T-helper 1 cell (primary cell): ENCODE results near the gene TBC1D10A.

Experiments
- DNase-seq, 5 donors: peaks; one replicate each; pipeline ENCODE4 v3.0.0-alpha.2; 2012 to 2020

The TBC1D10A gene

DNA sequence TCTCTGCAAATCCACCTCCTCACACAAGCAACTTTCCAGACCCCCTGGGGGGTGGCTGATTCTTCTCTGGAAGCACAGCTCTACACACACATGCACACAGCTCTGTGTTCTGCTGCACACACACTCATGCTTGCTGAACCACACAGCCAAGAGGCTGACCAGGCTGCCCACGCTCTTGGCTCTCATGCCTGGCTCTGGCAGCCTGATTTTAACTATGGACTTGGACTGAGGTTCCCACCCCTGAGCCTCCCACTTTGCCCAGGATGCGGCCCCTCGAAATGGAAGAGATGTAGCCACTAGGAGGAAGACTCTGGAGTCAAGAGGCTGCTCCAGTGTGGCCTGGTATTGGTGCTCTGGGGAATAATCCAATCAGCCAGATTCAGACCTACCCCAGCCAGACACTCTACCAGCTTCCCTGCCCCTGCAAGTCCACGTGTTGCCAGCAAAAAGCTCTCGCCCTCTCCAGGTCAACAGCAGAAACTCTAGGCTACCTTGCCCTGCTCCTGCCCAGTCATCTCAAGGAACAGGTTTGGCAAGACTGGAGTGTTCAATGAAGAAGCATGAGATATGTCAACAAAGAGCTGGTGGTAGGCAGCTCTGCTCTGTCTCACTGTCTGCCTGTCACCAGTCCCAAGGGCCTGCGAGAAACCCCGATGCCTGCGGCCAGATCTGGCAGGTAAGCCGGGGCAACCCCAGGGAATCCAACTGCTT is 28.6 kb downstream of the TBC1D10A start:
- DNase-seq: no peak

DNA sequence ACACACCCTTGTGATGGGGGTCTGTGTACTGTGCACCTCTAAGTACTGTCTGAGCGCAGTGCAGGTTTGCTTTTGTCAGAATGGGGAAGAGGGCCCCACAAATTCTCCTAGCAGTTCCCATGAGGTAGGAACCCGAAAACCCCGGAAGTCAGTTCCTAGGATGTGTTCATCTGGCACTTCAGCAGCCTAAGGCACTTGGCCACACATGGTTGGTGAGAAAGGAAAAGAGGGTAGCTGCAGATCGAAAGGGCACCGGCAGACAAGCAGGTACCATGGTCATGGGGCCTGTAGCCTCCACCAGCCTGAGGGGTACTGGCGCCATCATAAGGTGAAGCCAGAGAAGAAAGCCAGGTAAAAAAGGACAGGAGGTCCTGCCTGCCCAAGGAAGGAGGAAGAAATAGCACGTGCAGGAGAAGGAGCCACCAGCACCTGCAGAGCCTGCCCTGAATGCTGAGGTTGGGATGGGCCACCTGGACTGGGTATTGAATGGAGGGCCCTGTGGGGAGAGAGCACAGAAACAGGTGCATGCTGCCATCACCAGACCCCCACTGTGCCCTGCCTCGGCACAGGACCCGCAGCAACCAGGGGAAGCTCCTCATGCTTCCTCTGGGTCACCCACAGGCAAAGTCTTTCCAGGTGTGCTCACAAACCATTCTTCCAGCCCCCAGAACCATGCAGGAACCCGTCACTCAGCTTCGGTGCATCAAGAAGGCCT is 29.3 kb downstream of the TBC1D10A start:
- no peak for DNase-seq

DNA sequence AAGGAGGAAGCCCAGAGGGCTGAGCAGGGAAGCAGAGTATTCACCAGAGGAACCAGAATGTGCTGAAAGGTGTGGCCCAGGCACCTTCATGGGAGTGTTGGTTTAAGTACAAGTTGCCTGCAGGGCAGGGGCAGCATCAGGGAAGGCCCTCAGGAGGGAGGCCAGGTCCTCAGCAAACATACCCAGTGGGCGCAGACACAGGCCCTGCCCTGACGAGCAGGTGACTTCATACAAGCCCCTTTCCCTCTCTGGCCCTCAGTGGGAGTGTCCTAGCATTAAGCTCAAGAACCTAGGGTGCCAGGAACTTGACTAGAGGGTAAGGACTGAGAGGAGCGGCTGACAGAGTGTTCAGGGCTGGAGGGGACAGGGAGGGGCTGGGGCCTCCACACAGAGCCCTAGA is 29.9 kb downstream of the TBC1D10A start:
- DNase-seq: no peak

DNA sequence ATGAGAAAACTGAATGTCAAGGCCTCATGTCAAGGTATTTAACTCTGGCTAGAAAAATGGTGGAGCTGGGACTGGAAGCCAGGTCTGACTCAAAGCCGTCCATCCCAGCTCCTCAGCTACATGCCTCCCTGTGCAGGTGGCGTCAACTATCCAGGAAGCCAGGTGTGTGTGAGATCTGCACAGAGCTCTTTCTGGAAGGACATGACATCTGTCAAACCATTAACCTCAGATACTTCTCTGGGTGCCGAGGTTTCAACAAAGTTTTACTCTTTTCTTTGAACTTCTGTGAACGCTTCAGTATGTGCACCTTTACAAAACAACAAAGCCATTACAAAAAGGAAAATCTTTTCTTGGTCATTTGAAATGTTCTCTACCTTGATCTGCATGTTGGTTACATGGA is 30.4 kb downstream of the TBC1D10A start:
- no peak for DNase-seq

DNA sequence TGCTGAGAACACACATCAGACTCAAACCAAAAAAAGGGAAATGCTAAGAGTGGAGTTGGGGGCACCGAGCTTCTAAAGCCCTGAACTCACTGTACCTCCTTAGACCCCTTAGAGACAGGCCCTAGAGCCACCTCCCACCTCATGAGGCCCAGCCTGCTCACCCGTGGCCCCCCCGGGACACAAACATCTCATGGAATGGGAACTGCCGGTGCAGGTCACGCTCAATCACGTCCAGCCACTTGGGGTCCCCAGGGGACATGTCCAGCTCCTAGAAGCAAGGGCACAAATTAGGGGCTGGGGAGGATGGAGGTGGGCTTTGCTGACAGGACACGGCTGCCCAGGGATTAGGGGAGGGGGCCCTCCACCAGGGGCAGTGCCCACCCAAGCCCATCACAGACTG is 31.2 kb downstream of the TBC1D10A start:
- no peak for DNase-seq

DNA sequence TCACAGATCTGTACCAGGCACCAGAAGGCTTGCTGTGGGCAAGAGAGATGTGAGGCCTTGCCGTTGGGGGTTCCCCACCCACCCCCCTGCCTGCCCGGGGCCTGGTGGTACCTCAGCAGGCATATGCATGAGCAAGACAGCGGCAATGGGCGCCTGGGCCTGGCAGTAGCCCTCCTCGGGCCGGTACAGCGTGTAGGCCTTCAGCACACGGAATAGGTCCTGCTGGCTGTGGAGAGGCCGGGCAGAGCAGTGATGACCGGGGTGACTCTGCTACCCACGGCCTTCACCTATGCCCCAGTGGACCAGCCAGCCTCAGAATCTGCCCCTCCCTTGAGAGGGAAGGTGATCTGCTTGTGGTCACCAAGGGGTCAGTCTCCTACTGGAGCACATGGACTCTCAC is 31.9 kb downstream of the TBC1D10A start:
- DNase-seq: no peak

DNA sequence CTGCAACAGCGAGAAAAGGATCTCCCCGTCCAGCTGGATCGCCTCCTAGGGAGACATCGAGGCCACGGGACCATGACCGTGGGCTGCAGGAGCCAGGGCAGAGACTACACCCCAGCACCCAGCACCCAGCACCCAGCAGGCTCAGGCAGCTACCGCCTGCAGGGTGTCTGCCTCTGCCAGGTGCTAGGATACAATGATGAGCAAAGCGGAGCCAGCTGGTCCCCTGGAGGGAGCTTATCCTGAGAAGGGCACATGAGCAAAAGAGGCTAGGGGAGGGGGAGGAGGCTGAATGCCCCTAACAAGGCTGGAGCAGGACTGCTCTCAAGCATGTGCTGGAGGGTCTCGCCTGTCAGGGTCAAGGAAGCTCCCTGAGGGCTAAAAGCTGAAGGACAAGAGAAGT is 32.7 kb downstream of the TBC1D10A start:
- DNase-seq: no peak

DNA sequence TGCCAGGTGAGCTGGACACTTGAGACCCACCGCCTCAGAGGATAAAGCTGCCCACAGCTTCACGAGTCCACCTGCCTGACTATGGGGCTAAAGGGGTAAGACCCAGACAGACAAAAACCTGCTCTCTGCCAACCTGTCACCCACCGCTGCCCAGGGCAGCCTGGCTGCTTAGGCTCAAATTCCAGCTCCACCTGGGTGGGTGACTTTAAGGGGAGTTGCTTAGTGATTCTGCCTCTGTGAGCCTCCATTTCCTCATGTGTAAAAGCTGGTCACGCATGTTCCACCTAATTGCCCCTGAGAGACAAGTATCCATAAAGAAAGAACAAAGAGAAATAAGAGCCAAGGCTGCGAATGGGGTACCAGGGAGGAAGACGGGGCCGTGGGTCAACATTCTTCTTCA is 33.7 kb downstream of the TBC1D10A start:
- no peak for DNase-seq

DNA sequence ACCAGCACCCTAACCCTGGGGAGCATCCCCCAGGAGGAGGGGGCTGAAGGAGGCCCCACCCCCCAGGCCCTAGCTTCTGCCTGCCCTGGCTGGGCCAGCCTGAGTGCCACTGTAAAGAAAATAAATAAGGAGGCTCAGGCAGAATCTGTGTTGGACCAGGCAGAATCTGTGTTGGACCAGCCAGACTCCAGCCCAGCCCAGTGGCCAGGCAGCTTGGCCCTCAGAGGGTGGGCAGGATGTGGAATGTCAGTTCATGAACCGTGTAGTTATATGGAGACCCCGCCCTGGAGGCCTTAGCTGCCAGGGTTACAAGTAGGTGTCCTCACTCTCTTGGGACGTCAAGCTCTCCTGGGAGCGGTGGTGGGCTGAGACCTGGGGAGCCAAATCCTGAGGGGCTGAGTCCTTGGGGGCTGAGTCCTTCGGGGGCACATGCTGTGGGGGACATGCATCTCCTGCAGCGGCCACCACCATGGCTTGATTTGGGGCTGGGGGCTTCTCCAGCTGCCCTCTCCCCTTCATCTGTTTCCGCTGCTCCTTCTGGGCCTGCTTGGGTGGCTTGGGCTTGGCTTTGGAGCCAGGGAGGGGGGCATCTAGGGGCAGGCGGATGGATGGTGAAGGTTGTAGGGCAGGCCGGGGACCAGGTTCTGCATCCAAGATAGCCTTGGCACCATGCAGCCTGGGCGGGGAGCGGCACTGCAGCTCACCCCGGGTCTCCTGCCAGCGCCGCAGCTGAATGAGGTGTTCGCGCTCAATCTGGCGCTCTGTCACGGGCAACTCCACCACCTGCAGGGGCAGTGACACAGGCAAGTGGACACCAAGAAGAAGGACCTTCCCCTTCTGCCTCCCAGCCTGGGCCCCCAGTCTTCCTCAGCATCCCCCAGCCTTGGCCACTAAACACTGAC is 34.4 kb downstream of the TBC1D10A start:
- no peak for DNase-seq

DNA sequence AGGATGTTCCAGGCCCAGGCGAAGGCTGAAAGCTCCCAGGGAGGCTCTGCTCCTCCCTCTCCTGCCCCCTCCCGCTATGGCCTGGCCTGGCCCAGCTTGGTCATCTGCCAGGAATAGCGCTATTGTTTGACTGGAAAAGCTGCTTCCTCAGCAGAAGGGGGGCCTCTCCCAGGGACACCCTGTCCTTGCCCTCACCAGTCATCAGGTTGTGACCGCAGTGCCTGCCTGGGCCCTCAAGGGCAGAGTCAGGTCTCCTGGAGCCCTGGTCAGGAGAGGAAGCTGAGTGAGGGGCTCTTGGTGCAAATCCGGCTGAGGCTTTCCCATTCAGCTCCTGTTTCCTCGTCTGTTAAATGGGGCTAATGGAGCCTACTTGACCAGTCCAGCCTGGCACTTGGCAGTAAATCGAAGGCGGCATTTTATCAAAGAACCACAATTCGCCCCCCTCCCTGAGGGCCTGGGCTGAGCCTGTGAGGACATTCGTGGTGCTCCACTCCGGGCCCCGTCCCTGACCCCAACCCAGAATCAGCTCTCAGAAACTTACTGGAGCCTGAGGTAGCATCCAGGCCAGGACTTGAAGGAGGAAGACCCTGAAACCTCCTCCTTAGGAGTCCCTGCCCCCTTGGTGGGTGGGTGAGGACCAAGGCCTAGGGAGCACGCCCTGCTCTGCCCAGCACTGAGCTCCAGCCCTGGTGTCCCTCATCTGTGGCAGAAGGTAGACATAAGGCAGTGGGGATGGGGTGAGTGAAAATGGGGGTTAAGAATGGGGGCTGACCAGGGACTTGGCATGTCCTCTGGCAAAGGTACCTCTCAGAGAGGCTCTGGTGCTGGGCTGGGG is 35.5 kb downstream of the TBC1D10A start:
- DNase-seq: no peak

DNA sequence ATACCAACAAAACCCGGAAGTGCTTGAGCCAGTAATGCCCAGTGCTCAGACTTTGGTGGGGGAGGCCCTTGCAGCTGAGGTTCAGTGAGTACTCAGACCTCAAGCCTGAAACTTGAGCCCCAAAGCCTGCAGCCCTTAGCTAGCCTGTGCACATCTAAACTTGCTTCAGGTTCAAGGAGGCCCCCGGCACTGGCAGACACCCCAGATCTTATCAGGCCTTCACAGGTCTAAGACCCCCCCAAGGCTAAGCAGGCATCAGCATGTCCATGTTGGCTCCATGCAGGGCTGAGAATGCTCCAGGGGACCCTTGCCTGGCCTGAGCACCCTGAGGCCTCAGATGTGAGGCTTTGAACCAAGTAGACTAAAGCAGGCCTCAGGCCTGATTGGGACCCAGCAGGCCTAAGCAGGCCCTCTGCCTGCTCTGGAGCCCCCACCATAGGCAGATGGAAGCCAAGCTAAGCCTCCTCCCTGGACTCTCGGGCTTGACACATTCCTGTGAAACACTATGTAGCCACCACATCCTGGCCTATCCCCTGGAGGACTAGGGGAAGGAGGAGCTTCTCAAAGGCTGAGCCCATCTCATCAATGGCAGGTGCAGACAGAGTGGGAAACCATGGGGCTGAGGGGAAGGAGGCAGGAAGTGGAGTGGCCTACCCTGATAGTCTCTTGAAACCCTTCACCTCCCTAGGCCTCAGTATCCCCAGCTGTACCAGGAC is 36.2 kb downstream of the TBC1D10A start:
- no peak for DNase-seq

DNA sequence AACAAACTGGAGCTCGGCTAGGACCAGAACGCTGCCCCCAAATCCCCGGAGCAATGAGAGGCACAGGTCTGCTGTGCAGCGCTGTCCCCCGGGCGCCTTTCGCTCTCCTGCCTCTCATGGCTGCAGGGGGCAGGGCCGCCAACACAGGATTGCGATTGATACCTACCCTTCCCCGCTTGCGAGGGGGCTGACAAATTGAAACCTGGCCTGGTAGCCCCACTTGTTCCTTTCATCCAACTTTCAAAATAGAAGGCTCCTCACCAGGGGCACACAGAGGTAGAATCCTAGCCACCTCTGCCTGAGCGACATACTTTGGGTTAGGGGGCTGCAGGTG is 36.8 kb downstream of the TBC1D10A start:
- no peak for DNase-seq

DNA sequence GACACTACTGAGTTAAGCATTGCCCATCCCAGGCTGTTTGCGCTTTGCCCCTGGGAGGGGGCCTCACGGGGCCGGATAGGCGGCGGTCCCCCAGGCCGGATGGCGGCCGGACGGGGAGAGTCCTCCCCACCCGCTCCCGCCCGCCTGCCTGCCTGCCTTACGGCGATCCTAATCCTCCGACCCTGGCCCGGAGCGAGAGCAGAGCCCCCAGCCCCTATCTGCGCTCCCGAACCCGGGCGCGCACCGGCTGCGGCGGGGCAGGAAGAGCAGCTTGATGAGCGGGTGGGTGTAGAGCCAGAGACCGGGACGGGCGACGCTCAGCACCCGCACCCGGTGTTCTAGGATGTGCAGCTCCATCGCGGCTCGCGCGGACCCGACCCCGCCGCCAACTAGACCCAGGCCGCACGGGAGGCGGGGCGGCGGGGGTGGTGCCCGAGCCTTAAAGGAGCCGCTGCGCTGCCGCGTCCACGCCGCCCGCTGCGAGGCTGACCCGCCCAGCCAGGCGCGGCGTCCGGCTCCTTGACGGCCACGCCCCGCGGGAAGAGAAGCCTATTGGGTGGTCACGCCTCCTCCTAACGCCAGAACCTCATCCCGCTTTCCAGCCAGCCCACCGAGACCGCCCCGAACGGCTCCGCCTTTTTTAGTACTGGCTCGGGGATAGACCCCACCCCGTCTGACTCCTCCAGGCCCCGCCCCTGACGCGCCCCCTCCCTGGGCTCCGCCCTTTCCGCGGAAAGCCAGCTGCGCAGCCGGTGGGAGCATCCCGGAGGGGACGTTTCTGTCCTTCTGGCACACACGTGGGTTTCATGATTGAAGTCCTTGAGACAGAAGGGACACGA is 37.4 kb downstream of the TBC1D10A start, which contains the start of gene CASTOR1:
TSS of gene CASTOR1 (minus strand) at position 365 of the 839 bp plus-strand sequence. CDS start at position 357, 8 bp downstream.
- DNase-seq: peak; percentile 81 to 94 (median 85)

DNA sequence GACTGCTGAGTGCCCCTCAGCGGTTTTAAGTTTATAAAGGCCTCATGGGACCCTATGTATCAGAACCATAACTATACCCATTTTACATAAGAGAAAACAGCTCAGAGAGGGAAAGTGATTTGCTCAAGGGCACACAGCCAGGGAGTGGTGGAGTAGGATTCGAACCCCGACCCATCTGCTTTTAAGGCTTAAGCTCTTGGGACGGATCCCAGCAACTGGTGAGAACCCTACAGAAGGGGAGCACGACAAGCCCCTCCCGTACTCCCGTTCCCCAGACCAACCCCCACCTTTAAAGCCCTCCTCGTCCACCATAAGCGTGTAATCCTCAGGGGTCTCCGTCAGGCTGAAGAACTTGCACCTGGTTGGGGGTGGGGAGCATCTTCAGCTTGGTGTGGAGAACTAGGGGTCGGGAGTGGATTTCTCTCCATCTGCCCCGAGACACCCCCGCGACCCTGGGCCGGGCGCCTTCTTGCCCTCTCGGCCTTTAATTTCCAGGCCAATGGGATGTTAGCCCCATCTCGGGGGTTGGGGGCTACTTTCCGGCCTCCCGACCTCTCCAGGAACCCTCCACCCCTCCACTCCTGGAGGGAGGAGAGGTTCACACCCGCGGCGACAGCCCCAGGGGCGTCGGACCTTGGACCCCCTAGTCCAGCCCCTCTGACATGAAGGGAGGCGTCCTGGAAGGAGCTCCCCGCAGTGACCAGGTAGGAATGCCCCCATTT is 38.2 kb downstream of the TBC1D10A start:
- DNase-seq: no peak

DNA sequence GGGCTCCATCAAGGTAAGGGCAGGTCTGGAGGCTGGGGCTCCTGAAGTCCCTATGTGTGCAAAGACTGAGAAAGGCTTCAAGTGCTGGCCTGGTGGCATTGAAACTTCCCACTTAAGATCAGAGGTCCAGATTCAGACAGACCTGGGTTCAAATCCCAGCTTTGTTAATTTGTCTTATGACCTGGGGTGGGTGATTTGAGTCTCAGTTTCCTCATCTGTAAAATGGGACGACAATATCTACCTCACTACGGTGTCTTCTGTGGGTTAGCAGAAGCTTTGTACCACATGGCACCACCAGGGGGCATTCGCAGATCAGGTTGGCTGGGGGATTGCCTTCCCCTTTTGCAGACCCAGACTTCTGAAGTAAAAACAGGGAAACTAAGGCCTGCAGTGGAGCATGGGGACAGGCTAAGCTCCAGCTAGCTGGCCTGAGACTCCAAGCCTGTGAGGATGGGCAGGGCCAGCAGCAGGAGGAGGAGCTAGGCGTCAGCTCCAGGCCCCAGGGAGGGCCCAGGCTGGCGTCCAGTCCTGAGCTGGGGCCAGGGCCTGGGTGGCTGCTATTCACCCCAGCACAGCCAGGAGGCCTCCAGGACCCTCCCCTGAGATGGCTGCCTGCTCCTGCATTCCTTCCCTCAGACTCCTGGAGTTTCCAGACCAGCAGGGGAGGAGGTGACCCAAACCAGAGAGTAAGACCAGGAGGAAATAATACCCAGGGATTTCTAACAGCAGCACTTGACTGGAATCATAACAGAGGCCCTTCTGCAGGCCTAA is 38.9 kb downstream of the TBC1D10A start:
- DNase-seq: peak; percentile 65 to 89 (median 81)

DNA sequence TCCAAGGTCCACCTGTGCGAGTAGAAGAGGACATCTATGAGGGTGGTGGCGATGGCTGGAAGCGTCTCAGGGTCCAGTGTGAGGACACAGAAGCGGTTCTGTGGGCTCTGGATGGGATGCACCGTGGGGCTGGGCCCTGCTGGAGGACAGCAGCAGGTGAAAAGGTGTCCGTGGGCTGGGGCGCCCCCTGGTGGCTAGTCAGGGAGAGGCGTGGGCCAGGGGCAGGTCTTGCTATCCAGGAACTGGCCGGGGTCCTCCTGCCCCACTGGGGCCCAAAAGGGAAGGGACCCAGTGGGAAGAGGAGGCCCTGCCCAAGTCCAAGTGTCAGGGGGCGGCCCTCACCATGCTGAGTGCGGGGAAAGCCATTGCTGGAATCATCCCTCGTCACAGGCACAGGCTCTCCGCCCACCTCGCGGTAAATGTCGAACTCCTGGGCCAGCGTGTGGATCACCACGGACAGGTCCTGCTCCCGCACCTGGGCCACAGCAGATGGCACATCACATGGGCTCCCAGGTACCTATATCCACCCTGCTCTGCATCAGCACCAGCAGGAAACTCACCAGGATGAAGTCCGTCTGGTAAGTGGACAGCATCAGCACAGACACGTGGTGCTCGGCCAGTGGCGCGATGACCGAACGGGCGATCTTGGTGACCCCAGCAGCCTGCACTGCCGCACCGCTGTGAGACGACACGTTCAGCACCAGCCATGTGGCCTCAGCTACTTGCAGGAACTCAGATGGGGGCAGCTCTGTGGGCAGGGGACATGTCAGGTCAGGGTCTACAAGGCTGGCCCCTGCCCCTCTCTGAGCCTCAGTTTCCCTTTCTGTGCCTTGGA is 39.7 kb downstream of the TBC1D10A start:
- DNase-seq: peak; percentile 67 to 83 (median 78)

DNA sequence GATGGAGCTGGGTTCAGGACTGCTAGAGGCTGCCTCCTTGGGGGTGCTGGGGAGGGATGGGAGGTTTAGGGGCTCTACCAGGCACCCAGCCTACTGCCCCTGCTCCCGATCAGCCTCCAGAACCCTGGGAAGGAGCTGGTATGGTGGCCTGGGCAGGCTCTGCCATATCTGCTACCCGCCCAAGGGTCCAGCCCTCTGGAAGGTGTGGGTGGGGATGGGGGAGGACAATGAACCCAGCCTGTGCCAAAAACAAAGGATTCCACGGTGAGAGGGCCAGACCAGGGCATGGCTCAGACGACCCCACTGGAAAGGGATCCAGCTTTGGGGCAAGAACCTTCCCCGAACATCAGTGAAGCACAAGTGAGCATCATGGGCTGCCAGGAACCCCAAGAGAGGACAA is 40.4 kb downstream of the TBC1D10A start:
- no peak for DNase-seq

DNA sequence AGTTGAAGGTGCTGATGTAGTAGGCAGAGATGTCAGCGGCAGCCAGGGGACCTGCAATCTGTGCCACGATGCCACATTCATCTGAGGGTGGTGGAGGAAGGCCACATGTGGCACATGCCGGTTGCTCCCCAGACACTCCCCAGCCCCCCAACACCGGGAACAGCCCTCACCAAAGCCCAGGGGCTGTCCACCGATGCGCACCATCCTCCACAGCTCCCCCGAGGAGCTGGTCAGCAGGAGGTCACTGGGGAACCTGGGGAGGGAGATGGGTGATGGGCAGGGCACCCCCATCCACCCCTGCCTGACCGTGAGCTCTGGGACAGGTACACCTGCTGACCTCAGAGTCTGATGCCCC is 40.9 kb downstream of the TBC1D10A start:
- DNase-seq: no peak
